ENCODE data around the gene EXOC6B. TPM values are rescaled to one million over a fixed set of nuclear protein-coding genes. Genes with fewer than 3 reads are reported as not detected.

The EXOC6B gene
- total and polyA plus RNA-seq, 2 donors from 2014 or later: 5.9 to 31.3 TPM

GRCh38 chr2:72414137-72414760 is 411.6 kb downstream of the EXOC6B start:
- no peak for FAIRE-seq
- Histone ChIP-seq H3K9me3 (ENCODE audit: control insufficient read depth in 2 of 3, insufficient read depth in 1 of 3, low read length in 3 of 3) (peaks cover 0 to 2% (median 0%) of the 10 kb centered on the region in 3 donors), H3K9ac (ENCODE audit: low read length in 3 of 3) (no peak overlapping the region), H3K4me3 (ENCODE audit: low read length in 3 of 3) (no peak overlapping the region), H3K36me3 (ENCODE audit: control insufficient read depth in 2 of 3, insufficient read depth in 3 of 3, low read length in 3 of 3) (no peaks in the 10 kb centered on the region), H3K4me1 (ENCODE audit: control insufficient read depth in 2 of 3, insufficient read depth in 2 of 3, low read depth in 1 of 3, low read length in 3 of 3) (no peaks in the 10 kb centered on the region), H3K27ac (ENCODE audit: low read depth in 2 of 2, low read length in 2 of 2) (no peak overlapping the region), H3K27me3 (ENCODE audit: control insufficient read depth, insufficient read depth, low read length) (no peaks in the 10 kb centered on the region)
- peak in 1 of 5 donors; percentile 4 for DNase-seq
- intact Hi-C loops (cut with DNase I): no loop called here
- no peak for TF ChIP-seq CTCF (IDR thresholded peaks at IDR 0.05; ENCODE audit: borderline replicate concordance, extremely low read depth, insufficient read depth)

- no peak for FAIRE-seq
- intact Hi-C loops (cut with DNase I): no loop called here
- no peaks in the 10 kb centered on the region for H3K27me3 ChIP-seq (ENCODE audit: control insufficient read depth, insufficient read depth, low read length)
- H3K27ac ChIP-seq (ENCODE audit: low read depth in 2 of 2, low read length in 2 of 2): no peak overlapping the region
- H3K36me3 ChIP-seq (ENCODE audit: control insufficient read depth in 2 of 3, insufficient read depth in 3 of 3, low read length in 3 of 3): no peaks in the 10 kb centered on the region
- no peak for TF ChIP-seq CTCF (IDR thresholded peaks at IDR 0.05; ENCODE audit: borderline replicate concordance, extremely low read depth, insufficient read depth)
- H3K4me1 ChIP-seq (ENCODE audit: control insufficient read depth in 2 of 3, insufficient read depth in 2 of 3, low read depth in 1 of 3, low read length in 3 of 3): no peaks in the 10 kb centered on the region
- H3K9me3 ChIP-seq (ENCODE audit: control insufficient read depth in 2 of 3, insufficient read depth in 1 of 3, low read length in 3 of 3): peaks cover 0 to 2% (median 0%) of the 10 kb centered on the region in 3 donors
- no peak for DNase-seq
- no peak overlapping the region for H3K9ac ChIP-seq (ENCODE audit: low read length in 3 of 3)
- no peak overlapping the region for H3K4me3 ChIP-seq (ENCODE audit: low read length in 3 of 3)
Measured at GRCh38 chr2:72413716-72414115, 412.1 kb downstream of the EXOC6B start.

GRCh38 chr2:72412214-72412613 is 413.6 kb downstream of the EXOC6B start:
- H3K9ac ChIP-seq (ENCODE audit: low read length in 3 of 3): no peak overlapping the region
- no peak for FAIRE-seq
- H3K9me3 ChIP-seq (ENCODE audit: control insufficient read depth in 2 of 3, insufficient read depth in 1 of 3, low read length in 3 of 3): peaks cover 0 to 2% (median 0%) of the 10 kb centered on the region in 3 donors
- no peak overlapping the region for H3K27ac ChIP-seq (ENCODE audit: low read depth in 2 of 2, low read length in 2 of 2)
- H3K4me3 ChIP-seq (ENCODE audit: low read length in 3 of 3): no peak overlapping the region
- H3K36me3 ChIP-seq (ENCODE audit: control insufficient read depth in 2 of 3, insufficient read depth in 3 of 3, low read length in 3 of 3): no peaks in the 10 kb centered on the region
- no peak for DNase-seq
- intact Hi-C loops (cut with DNase I): no loop called here
- H3K27me3 ChIP-seq (ENCODE audit: control insufficient read depth, insufficient read depth, low read length): no peaks in the 10 kb centered on the region
- no peak for TF ChIP-seq CTCF (IDR thresholded peaks at IDR 0.05; ENCODE audit: borderline replicate concordance, extremely low read depth, insufficient read depth)
- no peaks in the 10 kb centered on the region for H3K4me1 ChIP-seq (ENCODE audit: control insufficient read depth in 2 of 3, insufficient read depth in 2 of 3, low read depth in 1 of 3, low read length in 3 of 3)

- Histone ChIP-seq H3K4me1 (ENCODE audit: control insufficient read depth in 2 of 3, insufficient read depth in 2 of 3, low read depth in 1 of 3, low read length in 3 of 3) (no peaks in the 10 kb centered on the region), H3K27ac (ENCODE audit: low read depth in 2 of 2, low read length in 2 of 2) (no peak overlapping the region), H3K4me3 (ENCODE audit: low read length in 3 of 3) (no peak overlapping the region), H3K9me3 (ENCODE audit: control insufficient read depth in 2 of 3, insufficient read depth in 1 of 3, low read length in 3 of 3) (peaks cover 0 to 7% (median 0%) of the 10 kb centered on the region in 3 donors), H3K27me3 (ENCODE audit: control insufficient read depth, insufficient read depth, low read length) (no peaks in the 10 kb centered on the region), H3K36me3 (ENCODE audit: control insufficient read depth in 2 of 3, insufficient read depth in 3 of 3, low read length in 3 of 3) (no peaks in the 10 kb centered on the region), H3K9ac (ENCODE audit: low read length in 3 of 3) (no peak overlapping the region)
- DNase-seq (no peak), FAIRE-seq (no peak)
- no peak for TF ChIP-seq CTCF (IDR thresholded peaks at IDR 0.05; ENCODE audit: borderline replicate concordance, extremely low read depth, insufficient read depth)
- intact Hi-C loops (cut with DNase I): no loop called here
Measured at GRCh38 chr2:72399879-72400278, 426.0 kb downstream of the EXOC6B start.
